ENCODE measurements around the gene C10orf71. TPM values are rescaled to one million over a fixed set of nuclear protein-coding genes. Genes with fewer than 3 reads are reported as not detected.

C10orf71 gene
- total RNA-seq, 2 donors from 2014 or later: 34.7 to 54.1 TPM

- ATAC-seq: no peak
- no peak for DNase-seq
- intact Hi-C loops (cut with DNase I): no loop called here
These were observed 9.9 kb downstream of the C10orf71 start for GRCh38 chr10:49308881-49309280.

- peak in 1 of 2 donors; percentile 6 for ATAC-seq
- DNase-seq: no peak
- intact Hi-C loops (cut with DNase I): no loop called here
These were observed 10.9 kb downstream of the C10orf71 start for GRCh38 chr10:49309691-49310411.

GRCh38 chr10:49310460-49310859, 11.5 kb downstream of the C10orf71 start:
- intact Hi-C loops (cut with DNase I): no loop called here
- peak in 1 of 2 donors; percentile 24 for ATAC-seq
- no peak for DNase-seq

- DNase-seq: no peak
- ATAC-seq: peak in 1 of 2 donors; percentile 20
- intact Hi-C loops (cut with DNase I): no loop called here
These were observed 12.1 kb downstream of the C10orf71 start for GRCh38 chr10:49310901-49311554.

GRCh38 chr10:49311555-49312236, 12.7 kb downstream of the C10orf71 start:
- ATAC-seq (peak in 1 of 2 donors; percentile 52), DNase-seq (no peak)
- intact Hi-C loops (cut with DNase I): no loop called here

GRCh38 chr10:49312246-49312869, 13.4 kb downstream of the C10orf71 start:
- ATAC-seq (no peak), DNase-seq (no peak)
- intact Hi-C loops (cut with DNase I): no loop called here

- DNase-seq (no peak), ATAC-seq (no peak)
- intact Hi-C loops (cut with DNase I): no loop called here
These were observed 14.6 kb downstream of the C10orf71 start for GRCh38 chr10:49313501-49314070.

- ATAC-seq (no peak), DNase-seq (no peak)
These were observed 15.8 kb downstream of the C10orf71 start for GRCh38 chr10:49314806-49315205.

GRCh38 chr10:49318028-49318427, 19.1 kb downstream of the C10orf71 start:
- no peak for DNase-seq
- no peak for ATAC-seq
- intact Hi-C loops (cut with DNase I): no loop called here

More at GRCh38 chr10:49314806-49315205, 15.8 kb downstream of the C10orf71 start:
- intact Hi-C loops (cut with DNase I): no loop called here

- no peak for DNase-seq
- ATAC-seq: no peak
- intact Hi-C loops (cut with DNase I): no loop called here
These were observed 19.8 kb downstream of the C10orf71 start for GRCh38 chr10:49318755-49319154.

- intact Hi-C loops (cut with DNase I): no loop called here
- no peak for ATAC-seq
- DNase-seq: no peak
These were observed 20.2 kb downstream of the C10orf71 start for GRCh38 chr10:49319206-49319605.

- no peak for DNase-seq
- ATAC-seq: no peak
- intact Hi-C loops (cut with DNase I): no loop called here
These were observed 21.2 kb downstream of the C10orf71 start for GRCh38 chr10:49320191-49320590.

- DNase-seq: no peak
- intact Hi-C loops (cut with DNase I): no loop called here
- ATAC-seq: no peak
These were observed 22.1 kb downstream of the C10orf71 start for GRCh38 chr10:49321021-49321420.

GRCh38 chr10:49322371-49323170, 23.6 kb downstream of the C10orf71 start:
- intact Hi-C loops (cut with DNase I): no loop called here
- DNase-seq (no peak), ATAC-seq (peak in 1 of 2 donors; percentile 5)

- ATAC-seq: peak; percentile 71 to 84
- intact Hi-C loops (cut with DNase I): no loop called here
These were observed 24.4 kb downstream of the C10orf71 start for GRCh38 chr10:49323171-49323895.

GRCh38 chr10:49323896-49324270, 24.9 kb downstream of the C10orf71 start:
- no peak for DNase-seq
- no peak for ATAC-seq

More at GRCh38 chr10:49323171-49323895, 24.4 kb downstream of the C10orf71 start:
- DNase-seq: peak; percentile 26

GRCh38 chr10:49324711-49325110, 25.7 kb downstream of the C10orf71 start:
- ATAC-seq: no peak
- intact Hi-C loops (cut with DNase I): no loop called here

More at GRCh38 chr10:49323896-49324270, 24.9 kb downstream of the C10orf71 start:
- intact Hi-C loops (cut with DNase I): no loop called here

More at GRCh38 chr10:49324711-49325110, 25.7 kb downstream of the C10orf71 start:
- DNase-seq: no peak

Data from left cardiac atrium (tissue), 4 donors.